Measurements from ENCODE around the gene SNRPE. TPM values are rescaled to one million over a fixed set of nuclear protein-coding genes. Genes with fewer than 3 reads are reported as not detected.
A peak's percentile ranks its signal among the peaks of the same experiment; 100 is the strongest.

SNRPE gene
- total RNA-seq, 1 donor from 2014 or later: 122 TPM

DNA sequence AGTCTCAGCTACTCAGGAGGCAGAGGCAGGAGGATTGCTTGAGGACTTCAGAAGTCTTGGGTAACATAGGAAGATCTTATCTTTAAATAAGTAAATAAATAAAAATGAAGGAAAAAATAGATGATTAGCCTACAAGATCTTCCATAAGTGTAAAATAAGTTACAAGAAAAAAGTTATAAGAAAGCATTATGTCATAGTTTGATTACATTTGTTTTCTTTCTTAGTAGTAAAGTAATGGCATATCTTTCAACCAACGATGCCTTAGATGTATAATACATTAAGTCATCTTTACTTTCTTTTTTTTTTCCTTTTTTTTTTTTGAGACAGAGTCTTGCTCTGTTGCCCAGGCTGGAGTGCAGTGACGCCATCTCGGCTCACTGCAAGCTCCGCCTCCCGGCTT is 46.5 kb downstream of the SNRPE start:
- no peaks in the 10 kb centered on the region for H3K9me3 Mint-ChIP-seq (ENCODE audit: unreplicated experiment)

DNA sequence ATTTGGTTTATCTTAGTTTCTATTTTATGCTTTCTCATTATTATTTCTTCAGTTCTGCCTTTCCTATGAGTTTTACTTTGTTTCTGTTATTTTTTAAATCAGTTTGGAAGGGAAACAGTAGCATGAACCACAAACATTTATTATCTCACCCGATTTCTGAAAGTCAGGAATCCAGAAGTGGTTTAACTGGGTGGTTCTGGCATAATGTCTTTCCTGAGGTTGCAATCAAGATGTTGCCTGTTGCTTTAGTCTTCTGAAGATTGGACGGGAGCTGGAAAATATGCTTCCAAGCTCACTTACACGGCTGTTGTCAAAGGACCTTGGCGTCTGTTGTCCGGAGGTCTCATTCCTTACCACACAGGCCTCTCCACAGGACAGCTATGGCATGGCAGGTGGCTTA is 50.4 kb downstream of the SNRPE start:
- H3K79me2 ChIP-seq (ENCODE audit: insufficient read depth, low read length): no peaks in the 10 kb centered on the region
- H3K27ac ChIP-seq (ENCODE audit: low read depth, low read length): no peak overlapping the region
- no peak overlapping the region for H3K9ac ChIP-seq (ENCODE audit: low read length)
- no peaks in the 10 kb centered on the region for H3K36me3 ChIP-seq (ENCODE audit: insufficient read depth, low read length)
- Mint-ChIP-seq H3K27ac (ENCODE audit: unreplicated experiment) (peak overlapping the region; percentile 64), H3K4me1 (ENCODE audit: low read depth, unreplicated experiment) (peaks cover 6% of the 10 kb centered on the region), H3K9me3 (ENCODE audit: unreplicated experiment) (no peaks in the 10 kb centered on the region), H3K36me3 (ENCODE audit: low read depth, unreplicated experiment) (no peaks in the 10 kb centered on the region), H3K27me3 (ENCODE audit: low read depth, unreplicated experiment) (no peaks in the 10 kb centered on the region), H3K4me3 (ENCODE audit: unreplicated experiment) (no peak overlapping the region)
- H3K4me2 ChIP-seq (ENCODE audit: low read length): no peak overlapping the region
- FAIRE-seq (no peak), DNase-seq (ENCODE audit: low read depth) (peak; percentile 84)
- no peak for TF ChIP-seq EZH2 (IDR thresholded peaks at IDR 0.05; ENCODE audit: insufficient read depth, low read length)
- TF ChIP-seq CTCF (IDR thresholded peaks at IDR 0.05; ENCODE audit: insufficient read depth, low read depth, low read length): no peak
- no peaks in the 10 kb centered on the region for H4K20me1 ChIP-seq (ENCODE audit: insufficient read depth, low read length)
- peak overlapping the region; percentile 31 for H2AFZ ChIP-seq (ENCODE audit: low read depth, low read length)
- no peak overlapping the region for H3K4me3 ChIP-seq (ENCODE audit: insufficient read depth, low read depth, low read length)
- peaks cover 7% of the 10 kb centered on the region for H3K4me1 ChIP-seq (ENCODE audit: insufficient read depth, low read length)
- H3K9me3 ChIP-seq (ENCODE audit: insufficient read depth, low read depth, low read length): no peaks in the 10 kb centered on the region
- no peaks in the 10 kb centered on the region for H3K27me3 ChIP-seq (ENCODE audit: insufficient read depth, low read length)

More for the DNA sequence above, 46.5 kb downstream of the SNRPE start:
- no peak overlapping the region for H3K27ac Mint-ChIP-seq (ENCODE audit: unreplicated experiment)
- peak overlapping the region; percentile 68 for H3K27ac ChIP-seq (ENCODE audit: low read depth, low read length)
- FAIRE-seq (no peak), DNase-seq (ENCODE audit: low read depth) (peak; percentile 13)
- no peaks in the 10 kb centered on the region for H3K27me3 ChIP-seq (ENCODE audit: insufficient read depth, low read length)
- no peaks in the 10 kb centered on the region for H3K36me3 Mint-ChIP-seq (ENCODE audit: low read depth, unreplicated experiment)
- H3K9me3 ChIP-seq (ENCODE audit: insufficient read depth, low read depth, low read length): no peaks in the 10 kb centered on the region
- no peaks in the 10 kb centered on the region for H3K27me3 Mint-ChIP-seq (ENCODE audit: low read depth, unreplicated experiment)
- no peak overlapping the region for H3K4me3 ChIP-seq (ENCODE audit: insufficient read depth, low read depth, low read length)
- TF ChIP-seq EZH2 (IDR thresholded peaks at IDR 0.05; ENCODE audit: insufficient read depth, low read length): no peak
- TF ChIP-seq CTCF (IDR thresholded peaks at IDR 0.05; ENCODE audit: insufficient read depth, low read depth, low read length): no peak
- no peak overlapping the region for H3K9ac ChIP-seq (ENCODE audit: low read length)
- no peaks in the 10 kb centered on the region for H4K20me1 ChIP-seq (ENCODE audit: insufficient read depth, low read length)
- no peaks in the 10 kb centered on the region for H3K36me3 ChIP-seq (ENCODE audit: insufficient read depth, low read length)
- no peak overlapping the region for H3K4me2 ChIP-seq (ENCODE audit: low read length)
- peaks cover 12% of the 10 kb centered on the region for H3K4me1 Mint-ChIP-seq (ENCODE audit: low read depth, unreplicated experiment)
- no peak overlapping the region for H3K4me3 Mint-ChIP-seq (ENCODE audit: unreplicated experiment)
- peaks cover 16% of the 10 kb centered on the region for H3K4me1 ChIP-seq (ENCODE audit: insufficient read depth, low read length)
- H2AFZ ChIP-seq (ENCODE audit: low read depth, low read length): no peak overlapping the region
- no peaks in the 10 kb centered on the region for H3K79me2 ChIP-seq (ENCODE audit: insufficient read depth, low read length)

DNA sequence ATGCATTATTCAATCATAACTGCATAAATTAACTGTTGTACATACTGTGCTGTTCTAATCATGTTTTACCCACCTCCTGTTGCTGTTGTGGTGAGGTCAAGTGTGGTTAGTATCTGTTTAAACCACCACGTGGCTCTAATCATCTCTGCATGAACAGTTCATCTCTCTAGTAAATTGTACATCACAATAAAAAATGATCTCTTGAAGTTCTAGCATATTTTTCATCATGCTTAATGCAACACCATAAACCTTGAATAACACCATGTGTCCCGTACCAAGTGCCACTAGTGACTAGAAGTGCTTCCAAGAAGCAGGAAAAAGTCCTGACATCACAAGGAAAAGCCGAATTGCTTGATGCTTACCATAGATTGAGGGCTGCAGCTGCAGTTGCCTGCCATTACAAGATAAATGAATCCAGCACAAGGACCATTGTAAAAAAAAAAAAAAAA is 51.7 kb downstream of the SNRPE start:
- Mint-ChIP-seq H3K27ac (ENCODE audit: unreplicated experiment) (no peak overlapping the region), H3K4me1 (ENCODE audit: low read depth, unreplicated experiment) (peaks cover 2% of the 10 kb centered on the region), H3K36me3 (ENCODE audit: low read depth, unreplicated experiment) (no peaks in the 10 kb centered on the region), H3K9me3 (ENCODE audit: unreplicated experiment) (no peaks in the 10 kb centered on the region), H3K27me3 (ENCODE audit: low read depth, unreplicated experiment) (no peaks in the 10 kb centered on the region), H3K4me3 (ENCODE audit: unreplicated experiment) (no peak overlapping the region)
- Histone ChIP-seq H4K20me1 (ENCODE audit: insufficient read depth, low read length) (no peaks in the 10 kb centered on the region), H3K4me3 (ENCODE audit: insufficient read depth, low read depth, low read length) (no peak overlapping the region), H3K9me3 (ENCODE audit: insufficient read depth, low read depth, low read length) (no peaks in the 10 kb centered on the region), H3K27ac (ENCODE audit: low read depth, low read length) (no peak overlapping the region), H3K9ac (ENCODE audit: low read length) (no peak overlapping the region), H2AFZ (ENCODE audit: low read depth, low read length) (no peak overlapping the region), H3K27me3 (ENCODE audit: insufficient read depth, low read length) (no peaks in the 10 kb centered on the region), H3K4me2 (ENCODE audit: low read length) (no peak overlapping the region), H3K4me1 (ENCODE audit: insufficient read depth, low read length) (peaks cover 5% of the 10 kb centered on the region), H3K36me3 (ENCODE audit: insufficient read depth, low read length) (no peaks in the 10 kb centered on the region), H3K79me2 (ENCODE audit: insufficient read depth, low read length) (no peaks in the 10 kb centered on the region)
- peak; percentile 73 for DNase-seq (ENCODE audit: low read depth)
- FAIRE-seq: no peak
- TF ChIP-seq CTCF (IDR thresholded peaks at IDR 0.05; ENCODE audit: insufficient read depth, low read depth, low read length) (no peak), EZH2 (IDR thresholded peaks at IDR 0.05; ENCODE audit: insufficient read depth, low read length) (no peak)
